DMS114 treated with DMSO at 0.1 percent for 48 hours (cell line): ENCODE data around the gene FALEC.

Experiments
- DNase-seq: peaks from one replicate; lab custom pipeline; 2025; ENCODE audit not compliant: unreplicated experiment; lab: John Stamatoyannopoulos, UW

Gene FALEC

DNA sequence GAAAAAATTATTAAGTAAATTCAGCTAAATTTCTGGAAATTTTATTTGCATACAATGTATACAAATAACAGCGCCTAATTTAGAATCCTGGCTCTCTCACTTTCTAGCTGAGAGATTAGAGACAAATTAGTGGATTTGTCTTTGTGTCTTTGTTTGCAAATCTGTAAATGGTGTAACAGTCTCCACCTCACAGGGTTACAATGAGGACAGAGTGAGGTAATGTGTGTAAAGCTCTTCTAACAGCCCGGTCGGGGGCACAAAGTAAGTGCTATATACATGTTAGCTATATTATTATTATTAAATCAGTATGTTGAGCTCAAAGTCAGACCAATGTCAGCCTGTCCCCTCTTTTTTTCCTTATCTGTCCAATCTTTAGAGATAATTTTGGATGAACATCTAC, 28.7 kb downstream of the FALEC start:
- DNase-seq = no peak

DNA sequence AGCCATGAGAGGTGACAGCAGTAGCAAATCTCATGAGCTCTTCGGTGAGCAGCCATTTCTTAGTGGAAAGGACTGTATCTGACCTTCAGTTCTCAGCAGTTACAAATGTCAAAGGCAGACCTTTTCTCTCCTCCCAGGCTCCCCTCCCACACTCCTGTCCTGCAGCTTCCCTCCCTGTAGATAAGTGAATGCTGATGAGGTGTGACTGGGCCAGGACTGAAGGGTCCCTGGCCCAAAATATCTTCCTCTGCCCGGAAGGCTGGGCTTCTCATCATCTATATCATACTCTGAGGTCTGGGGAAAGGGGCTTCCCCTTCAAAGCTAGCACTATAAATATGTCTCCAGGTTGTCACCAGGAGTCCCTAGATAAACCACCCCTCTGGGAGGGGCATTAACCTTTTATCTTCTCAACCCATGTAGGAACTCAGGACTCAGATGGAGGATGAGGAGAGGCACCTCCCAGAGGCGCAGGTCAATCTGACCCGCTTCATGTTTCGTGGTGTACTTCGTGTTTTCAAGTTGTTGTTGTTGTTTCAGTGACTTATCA, 30.0 kb downstream of the FALEC start:
- no peak for DNase-seq

DNA sequence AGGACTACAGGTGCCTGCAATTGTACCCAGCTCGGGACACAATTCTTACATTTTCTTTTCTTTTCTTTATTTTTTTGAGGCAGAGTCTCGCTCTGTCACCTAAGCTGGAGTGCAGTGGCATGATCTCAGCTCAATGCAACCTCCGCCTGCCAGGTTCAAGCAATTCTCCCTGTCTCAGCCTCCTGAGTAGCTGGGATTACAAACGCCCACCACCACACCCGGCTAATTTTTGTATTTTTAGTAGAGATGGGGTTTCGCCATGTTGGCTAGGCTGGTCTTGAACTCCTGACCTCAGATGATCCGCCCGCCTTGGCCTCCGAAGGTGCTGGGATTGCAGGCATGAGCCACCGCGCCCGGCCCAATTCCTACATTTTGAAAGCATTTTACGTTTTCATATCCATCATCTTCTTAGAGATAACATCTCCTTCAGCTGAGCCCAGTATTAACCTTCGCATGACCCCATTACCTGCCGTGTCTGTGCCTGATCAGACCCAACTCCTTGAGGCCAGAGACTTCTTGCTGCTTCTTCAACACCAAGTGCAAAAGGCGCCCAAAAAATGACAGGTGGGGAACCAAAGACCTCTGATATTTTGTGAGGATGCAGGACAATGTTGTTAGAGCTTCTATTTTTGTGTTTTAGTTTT, 30.9 kb downstream of the FALEC start:
- no peak for DNase-seq

DNA sequence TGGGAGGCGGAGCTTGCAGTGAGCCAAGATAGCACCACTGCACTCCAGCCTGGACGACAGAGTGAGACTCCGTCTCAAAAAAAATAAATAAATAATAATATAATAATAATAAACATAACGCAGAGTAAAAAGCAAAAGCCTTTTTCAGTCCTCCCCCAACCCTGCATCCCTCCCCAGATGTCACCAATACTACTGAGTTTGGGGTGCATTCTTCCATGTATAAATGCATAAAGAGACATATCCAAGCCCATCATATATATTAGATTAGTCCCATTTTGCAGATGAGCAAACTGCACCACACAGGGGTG, 32.7 kb downstream of the FALEC start:
- no peak for DNase-seq

GRCh38 chr1:150548632-150549495, 33.3 kb downstream of the FALEC start, which contains the start of gene ADAMTSL4:
TSS of gene ADAMTSL4 (plus strand) at chr1:150549408. CDS start at chr1:150552289, 2,881 bp downstream.
- DNase-seq = no peak

DNA sequence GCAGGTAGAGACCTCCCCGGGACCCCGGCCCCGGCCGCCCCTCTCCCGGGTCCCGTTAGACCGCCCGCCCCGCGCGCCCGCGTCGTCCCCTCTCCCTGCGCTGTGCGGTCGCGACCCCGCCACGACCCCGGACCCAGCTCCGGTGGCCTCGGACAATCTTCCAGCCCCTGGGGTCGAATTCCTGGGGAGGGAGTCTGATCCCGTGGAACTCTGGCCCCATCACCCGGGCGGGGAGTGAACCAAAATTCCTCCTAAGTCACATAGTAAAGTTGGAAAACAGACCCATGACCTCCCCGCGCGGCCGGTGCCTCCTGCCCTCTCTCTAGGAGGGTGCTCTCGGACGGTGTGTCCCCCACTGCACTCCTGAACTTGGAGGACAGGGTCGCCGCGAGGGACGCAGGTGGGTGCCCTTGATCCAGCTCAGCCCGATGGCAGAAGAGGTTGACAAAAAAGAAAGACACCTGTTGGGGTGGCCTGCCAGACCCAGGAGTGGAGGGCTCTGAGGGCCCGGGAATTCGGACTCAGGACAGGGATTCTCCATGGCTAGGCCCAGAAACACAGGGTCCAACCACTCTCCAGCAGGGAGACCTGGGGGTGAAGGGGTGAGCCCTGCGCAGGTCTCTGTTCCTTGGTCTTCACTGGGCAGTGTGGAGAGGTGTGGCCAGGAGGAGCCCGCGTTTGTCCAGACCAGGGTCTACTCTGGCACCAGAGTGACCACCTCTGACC, 34.1 kb downstream of the FALEC start:
- DNase-seq = no peak

DNA sequence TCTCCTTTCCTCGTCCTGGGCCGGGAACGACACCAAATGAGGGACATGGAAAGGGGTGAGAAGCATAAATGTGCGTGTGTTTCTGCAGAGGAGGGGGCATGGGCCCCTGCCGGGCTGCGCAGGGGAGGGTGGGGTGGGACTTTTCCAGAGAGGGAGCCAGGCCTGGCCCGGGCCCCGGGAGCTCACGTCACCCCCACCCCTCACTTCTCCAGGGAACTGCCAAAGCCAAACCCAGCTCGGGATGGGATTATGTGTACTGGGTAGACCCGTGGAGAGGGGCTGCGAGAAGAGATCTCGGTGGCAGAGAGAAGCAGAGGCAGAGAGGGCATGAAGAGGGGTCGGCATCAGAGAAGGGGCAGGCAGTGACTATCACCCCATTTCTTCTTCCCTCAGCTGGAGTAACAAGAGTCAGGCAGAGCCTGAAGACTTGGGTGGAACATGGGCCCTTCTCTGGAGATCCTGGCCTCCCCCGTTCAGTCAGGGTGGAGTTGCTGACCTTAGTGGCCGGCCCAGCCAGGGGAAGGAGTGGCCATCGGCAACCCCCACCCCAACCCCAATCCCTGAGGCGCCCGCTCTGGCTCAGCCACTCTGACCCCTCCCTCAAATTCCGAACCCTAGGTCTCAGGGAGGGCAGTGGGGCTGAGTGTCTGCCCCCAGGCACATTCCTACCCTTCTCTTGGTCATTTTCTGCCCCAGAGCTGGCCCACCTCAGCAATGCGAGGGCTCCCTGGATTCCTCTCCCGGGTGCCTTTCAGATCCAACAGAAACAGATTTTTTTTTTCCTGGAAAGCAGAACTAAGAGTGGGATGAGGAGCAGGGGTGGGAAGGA, 34.9 kb downstream of the FALEC start:
- DNase-seq = no peak

- no peak for DNase-seq
Measured at GRCh38 chr1:150551051-150551783, 35.7 kb downstream of the FALEC start.

DNA sequence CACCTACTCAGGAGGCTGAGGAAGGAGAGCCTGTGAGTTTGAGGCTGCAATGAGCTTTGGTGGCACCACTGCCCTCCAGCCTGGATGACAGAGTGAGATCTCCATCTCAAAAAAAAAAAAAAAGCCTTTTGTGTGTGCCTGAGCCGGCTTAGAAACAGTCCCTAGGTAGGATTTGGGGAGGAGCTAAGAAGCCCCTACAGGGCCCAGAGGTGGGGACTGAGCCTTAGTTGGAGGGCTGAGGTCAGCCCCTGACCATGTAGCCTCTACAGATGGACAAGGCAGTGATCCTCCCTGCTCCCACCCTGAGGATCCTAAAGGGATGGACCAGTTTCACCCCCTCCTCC, 36.2 kb downstream of the FALEC start:
- DNase-seq = no peak

- no peak for DNase-seq
Measured at GRCh38 chr1:150552128-150552910, 36.8 kb downstream of the FALEC start.

DNA sequence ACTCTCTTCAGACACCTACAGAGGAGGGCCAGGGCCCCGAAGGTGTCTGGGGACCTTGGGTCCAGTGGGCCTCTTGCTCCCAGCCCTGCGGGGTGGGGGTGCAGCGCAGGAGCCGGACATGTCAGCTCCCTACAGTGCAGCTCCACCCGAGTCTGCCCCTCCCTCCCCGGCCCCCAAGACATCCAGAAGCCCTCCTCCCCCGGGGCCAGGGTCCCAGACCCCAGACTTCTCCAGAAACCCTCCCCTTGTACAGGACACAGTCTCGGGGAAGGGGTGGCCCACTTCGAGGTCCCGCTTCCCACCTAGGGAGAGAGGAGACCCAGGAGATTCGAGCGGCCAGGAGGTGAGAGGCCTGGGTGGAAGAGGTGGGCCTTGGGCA, 37.3 kb downstream of the FALEC start:
- no peak for DNase-seq

- no peak for DNase-seq
Measured at GRCh38 chr1:150553392-150554085, 38.0 kb downstream of the FALEC start.

DNA sequence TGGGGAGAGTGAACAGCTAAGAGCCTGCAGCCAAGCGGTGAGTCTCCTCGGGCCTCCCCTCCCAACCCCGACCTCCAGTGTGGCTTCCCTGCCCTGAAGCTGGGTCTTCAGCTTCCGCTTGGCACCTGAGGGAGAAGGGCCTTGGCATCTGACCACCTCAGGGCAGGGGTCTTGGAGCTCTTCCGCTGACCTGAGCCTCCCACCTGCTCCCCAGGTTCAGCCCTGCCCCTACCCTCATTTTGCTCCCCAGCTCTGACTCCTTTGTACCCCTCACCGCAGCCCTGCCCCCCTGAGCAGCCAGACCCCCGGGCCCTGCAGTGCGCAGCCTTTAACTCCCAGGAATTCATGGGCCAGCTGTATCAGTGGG, 38.5 kb downstream of the FALEC start:
- no peak for DNase-seq

DNA sequence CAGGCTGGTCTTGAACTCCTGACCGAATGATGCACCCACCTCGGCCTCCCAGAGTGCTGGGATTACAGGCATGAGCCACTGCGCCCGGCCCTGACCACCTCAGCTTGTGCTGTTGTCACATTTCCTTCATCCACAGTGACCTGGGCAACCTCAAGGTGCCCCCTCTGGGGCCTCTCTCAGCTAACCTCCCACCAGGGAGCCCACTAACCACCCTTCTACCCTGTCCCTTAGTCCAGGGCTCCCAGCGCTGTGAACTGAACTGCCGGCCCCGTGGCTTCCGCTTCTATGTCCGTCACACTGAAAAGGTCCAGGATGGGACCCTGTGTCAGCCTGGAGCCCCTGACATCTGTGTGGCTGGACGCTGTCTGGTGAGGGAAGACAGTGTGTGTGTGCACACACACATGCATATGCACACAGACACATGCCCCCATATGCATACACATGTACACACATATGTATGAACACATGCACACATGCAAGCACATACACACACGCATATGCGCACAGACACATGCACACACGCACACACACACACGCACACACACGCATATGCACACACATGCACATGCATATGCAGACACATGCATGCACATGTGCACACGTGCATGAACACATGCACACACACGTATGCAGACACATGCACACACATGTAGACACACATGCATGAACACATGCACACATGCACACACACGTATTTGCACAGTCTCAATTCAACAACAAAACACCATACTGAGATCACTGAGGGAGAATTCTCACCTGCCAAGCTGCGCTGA, 39.8 kb downstream of the FALEC start:
- no peak for DNase-seq

DNA sequence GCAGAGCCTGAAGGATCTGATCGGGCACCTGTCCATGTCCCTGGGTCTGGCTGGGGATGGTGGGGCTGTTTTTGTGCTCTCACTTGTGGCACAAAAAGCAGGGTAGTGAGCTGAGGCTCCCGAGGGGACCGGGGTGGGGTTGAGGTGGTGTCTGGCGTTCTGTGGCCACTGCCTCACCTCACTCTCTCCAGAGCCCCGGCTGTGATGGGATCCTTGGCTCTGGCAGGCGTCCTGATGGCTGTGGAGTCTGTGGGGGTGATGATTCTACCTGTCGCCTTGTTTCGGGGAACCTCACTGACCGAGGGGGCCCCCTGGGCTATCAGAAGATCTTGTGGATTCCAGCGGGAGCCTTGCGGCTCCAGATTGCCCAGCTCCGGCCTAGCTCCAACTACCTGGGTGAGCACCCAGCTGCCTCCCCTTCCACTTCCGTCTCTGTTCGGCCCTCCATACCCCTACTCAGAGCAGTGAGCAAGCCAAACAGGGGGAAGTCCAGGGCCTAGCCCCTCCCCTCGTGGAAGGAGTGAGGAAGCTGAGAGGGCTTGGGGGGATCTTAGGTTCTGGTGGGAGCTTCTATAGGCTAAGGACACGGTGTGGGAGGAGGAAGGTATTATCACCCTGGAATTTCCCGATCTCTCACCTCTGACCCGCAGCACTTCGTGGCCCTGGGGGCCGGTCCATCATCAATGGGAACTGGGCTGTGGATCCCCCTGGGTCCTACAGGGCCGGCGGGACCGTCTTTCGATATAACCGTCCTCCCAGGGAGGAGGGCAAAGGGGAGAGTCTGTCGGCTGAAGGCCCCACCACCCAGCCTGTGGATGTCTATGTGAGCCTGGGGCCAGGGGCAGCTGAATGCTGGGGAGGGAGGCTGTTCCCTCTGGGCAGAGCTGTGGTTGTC, 40.7 kb downstream of the FALEC start:
- no peak for DNase-seq

DNA sequence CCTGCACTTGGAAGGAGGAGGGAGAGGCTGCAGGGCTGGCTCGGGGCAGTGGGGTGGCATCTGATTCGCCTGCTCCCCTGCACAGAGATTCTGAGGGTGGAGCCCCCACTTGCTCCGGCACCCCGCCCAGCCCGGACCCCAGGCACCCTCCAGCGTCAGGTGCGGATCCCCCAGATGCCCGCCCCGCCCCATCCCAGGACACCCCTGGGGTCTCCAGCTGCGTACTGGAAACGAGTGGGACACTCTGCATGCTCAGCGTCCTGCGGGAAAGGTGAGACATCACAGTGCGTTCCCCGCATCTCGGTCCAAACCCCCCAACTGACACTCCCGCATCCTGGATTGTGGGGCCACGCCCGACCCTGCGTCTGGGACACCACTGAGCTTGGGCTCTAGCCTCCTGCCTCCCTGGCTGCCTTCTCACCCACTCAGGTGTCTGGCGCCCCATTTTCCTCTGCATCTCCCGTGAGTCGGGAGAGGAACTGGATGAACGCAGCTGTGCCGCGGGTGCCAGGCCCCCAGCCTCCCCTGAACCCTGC, 41.6 kb downstream of the FALEC start:
- DNase-seq = no peak

DNA sequence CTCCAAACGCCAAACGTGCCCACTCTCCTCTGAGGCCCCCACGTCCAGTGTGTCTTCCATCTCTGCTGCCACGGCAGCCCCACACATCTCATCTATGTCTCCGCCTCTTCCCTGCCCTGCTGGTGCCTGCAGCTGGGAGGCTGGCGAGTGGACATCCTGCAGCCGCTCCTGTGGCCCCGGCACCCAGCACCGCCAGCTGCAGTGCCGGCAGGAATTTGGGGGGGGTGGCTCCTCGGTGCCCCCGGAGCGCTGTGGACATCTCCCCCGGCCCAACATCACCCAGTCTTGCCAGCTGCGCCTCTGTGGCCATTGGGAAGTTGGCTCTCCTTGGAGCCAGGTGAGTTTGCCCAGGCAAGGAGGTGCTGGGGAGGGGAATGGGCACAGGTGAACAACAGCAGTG, 42.3 kb downstream of the FALEC start:
- no peak for DNase-seq
